Activated naive CD8-positive, alpha-beta T cell treated with anti-CD3 and anti-CD28 coated beads, Interleukin-2, amount 50 U/mL, for 16 hours (primary cell): ENCODE data around the gene BCAS1.
"Not testable (repeated sequence)": the region's sequence is repeated elsewhere in the genome, so short reads cannot be mapped to it uniquely, and the experiment has no call there.

Experiments used
- DNase-seq: peaks from one replicate; pipeline ENCODE4 v3.0.0-alpha.2; 2020; ENCODE audit warnings: low read depth, low spot score

The BCAS1 gene

DNA sequence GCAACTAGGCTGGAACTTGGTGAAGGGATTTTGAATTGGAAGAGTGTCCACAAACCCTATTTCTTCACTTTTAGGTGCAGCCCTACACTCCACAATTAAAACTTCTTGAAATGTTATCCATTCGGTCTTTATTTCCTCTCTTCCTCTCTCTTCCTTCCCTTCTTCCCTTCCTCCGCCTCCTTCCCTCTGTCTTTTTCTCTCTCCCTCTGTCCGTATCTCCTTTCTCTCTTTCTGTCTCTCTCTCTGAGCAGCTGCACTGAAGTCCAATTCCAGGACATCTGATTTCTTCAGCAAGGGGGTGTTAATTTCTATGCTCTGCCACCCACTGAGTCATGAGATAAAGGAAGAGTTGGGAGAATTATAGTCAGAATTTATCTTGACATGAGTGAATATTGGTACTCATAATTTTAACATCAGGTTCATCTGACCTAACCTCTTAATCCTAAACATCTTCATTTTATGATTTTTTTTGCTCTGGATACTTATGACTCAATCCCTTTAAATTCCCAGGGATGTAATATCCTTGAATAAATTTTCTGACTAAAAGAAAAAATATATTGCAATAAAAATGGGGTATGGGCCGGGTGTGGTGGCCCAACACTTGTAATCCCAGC, 84.2 kb downstream of the BCAS1 start:
- no peak for DNase-seq

DNA sequence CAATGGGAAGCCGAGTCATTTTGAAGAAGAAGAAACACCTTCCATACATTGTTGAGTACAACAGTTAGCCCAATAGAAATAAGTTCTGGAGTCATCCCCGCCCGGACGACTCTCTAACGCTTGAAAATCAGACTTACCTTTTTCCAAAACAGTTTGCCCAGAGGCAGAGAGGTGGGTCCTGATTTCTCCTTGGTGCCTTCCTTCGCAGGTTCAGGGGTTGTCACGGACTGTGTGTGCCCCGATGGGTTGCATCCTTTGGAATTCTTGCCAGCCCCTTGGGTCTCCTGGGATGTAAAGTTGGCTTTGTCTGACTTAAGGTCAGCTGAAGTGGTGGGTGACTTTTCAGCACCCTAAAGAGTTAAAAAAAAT, 85.3 kb downstream of the BCAS1 start:
- DNase-seq, result no peak

GRCh38 chr20:53984356-53985149, 85.8 kb downstream of the BCAS1 start:
- no peak for DNase-seq

GRCh38 chr20:53983401-53983800, 87.0 kb downstream of the BCAS1 start:
- DNase-seq, result no peak

DNA sequence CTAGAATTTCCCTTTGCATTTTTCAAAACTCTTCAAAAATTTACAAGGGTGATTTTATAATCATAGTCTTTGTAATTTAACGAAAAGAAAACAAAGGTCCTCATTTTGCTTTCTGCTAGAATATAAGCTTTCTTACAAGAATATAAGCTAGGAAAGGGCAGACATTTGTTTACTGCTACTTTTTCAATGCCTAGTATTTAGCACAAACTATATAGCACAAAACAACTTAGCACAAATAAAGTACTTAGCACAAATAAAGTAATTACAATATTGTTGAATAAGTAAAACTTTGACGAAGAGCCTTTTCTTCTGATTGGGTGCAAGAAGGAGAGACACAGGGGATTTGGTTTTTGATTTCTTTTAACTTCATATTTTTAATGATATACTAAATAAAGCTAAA, 87.8 kb downstream of the BCAS1 start:
- no peak for DNase-seq

DNA sequence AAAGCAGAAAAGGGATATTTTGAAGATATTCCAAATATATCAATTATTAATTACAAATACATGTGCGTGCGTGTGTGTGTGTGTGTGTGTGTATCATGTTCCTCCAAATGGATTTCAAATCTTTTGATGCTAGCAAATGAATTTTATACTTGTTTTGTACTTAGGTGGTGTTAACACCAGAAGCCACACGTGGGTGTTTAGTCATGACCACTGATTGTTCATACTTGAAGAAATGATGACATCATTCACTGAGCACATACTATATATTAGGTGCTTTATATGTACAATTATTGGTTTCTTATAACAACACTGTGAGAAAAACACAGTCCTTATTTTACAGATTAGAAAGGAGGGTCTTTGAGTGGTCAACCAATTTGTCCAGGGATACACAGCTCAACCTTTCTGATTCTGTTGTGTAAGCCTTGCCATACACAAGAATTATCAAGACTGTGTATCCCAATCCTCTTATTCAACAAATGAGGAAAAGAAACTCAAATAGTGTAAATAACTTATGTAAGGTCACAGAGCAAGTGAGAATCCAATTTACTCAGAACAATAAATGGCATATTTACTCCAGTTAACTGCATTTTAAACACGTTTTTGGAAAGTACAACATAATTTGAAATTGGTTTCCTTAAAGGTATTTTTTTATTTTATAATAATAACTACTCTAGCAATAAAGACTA, 88.5 kb downstream of the BCAS1 start:
- DNase-seq, result no peak

DNA sequence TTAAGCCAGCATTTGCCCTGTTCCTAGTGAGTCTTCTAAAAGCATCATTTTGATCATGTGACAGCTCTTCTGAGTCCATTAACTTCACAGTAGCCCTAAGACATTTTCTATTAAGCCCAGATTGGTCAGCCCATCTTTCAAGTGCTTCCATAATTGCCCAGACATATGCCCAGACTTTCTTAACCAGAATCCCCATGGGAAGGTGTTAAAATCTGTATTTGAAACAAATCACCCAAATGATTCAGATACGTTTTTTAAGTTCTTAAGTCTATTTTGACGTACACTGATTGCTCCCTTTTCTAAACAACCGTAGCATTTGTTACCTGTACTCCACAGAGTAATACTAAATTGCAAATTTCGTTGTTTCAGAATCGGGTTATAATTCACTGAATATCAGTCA, 89.3 kb downstream of the BCAS1 start:
- no peak for DNase-seq

GRCh38 chr20:53980031-53980465, 90.3 kb downstream of the BCAS1 start:
- no peak for DNase-seq

- no peak for DNase-seq
These were observed 91.9 kb downstream of the BCAS1 start for GRCh38 chr20:53978497-53978896.

DNA sequence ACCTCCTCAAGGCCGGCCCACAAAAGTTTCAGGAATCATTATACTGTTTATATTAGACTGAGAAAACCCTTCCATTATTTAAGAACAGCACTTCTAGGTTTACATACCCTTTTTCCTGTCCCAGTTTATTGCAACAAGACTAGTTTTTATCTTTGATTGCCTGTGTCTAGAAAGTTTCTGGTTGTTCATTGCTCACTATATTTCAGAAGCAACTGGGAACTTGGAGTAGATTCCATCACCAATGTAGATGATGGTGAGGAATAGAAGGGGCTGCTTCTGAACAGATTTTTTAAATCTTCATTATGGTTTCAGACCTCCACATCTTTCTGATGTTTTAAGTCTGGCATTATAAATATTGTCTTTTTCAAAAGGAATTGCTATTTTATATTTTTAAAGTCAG, 93.0 kb downstream of the BCAS1 start:
- no peak for DNase-seq

DNA sequence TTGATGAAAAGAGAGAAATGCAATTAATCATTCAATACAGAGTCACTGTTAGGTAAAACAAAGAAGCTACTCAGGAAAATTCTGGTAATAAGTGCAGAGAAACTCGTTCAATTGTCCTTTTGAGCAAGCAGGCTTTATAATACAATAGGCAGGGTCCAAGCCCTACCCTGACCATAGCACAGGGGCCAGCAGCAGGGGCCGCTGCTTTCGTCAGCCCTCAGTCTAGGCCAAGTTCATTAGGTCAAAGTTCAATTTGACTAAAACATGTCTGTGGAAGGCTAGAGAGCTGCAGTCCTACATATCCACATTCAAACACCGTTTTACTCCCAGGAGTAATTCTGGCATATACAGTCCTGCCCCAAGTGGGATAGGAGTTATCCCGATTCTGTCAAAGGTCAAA, 94.6 kb downstream of the BCAS1 start:
- DNase-seq, result no peak

DNA sequence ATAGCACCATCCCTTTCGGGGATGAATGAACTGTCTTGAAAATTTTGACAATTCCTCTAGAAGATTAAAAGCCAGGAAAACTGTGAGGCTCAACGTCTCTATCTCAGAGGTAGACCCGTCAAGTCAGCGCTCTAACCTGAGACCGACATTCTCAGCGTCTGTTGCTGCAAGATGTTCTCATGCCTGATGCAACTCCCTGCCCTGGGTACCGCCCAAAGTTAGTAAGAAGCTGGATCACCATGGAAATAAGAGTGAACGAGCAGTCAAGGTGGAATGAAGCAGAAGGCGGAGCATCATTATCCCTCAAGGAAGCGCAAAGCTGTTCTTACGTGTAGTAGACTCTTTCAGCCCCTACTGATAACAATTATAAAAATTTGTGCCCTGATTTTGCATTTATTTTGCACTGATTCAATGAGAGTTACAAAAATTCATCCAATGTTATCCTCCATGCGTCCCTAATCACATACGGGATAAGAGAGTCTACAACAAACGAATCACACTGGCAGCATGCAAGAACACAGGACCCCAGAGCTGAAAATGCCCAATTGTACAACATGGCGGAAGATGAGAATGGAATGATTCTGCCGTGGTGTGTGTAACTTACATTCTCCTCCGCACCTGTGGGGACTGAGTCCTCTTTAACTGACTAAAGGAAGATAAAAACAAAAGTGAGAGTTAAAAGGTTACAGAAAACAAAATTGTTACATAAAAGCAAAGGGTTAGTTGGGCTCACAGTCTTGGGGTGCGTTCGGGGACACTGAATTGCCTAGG, 95.4 kb downstream of the BCAS1 start:
- no peak for DNase-seq

DNA sequence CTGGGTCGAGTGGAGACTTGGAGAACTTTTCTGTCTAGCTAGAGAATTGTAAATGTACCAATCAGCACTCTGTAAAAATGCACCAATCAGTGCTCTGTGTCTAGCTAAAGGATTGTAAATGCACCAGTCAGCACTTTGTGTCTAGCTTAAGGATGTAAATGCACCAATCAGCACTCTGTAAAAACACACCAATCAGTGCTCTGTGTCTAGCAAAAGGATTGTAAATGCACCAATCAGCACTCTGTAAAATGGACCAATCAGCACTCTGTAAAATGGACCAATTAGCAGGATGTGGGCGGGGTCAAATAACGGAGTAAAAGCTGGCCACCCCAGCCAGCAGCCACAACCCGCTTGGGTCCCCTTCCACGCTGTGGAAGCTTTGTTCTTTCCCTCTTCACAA, 96.5 kb downstream of the BCAS1 start:
- DNase-seq, result not testable (repeated sequence)

DNA sequence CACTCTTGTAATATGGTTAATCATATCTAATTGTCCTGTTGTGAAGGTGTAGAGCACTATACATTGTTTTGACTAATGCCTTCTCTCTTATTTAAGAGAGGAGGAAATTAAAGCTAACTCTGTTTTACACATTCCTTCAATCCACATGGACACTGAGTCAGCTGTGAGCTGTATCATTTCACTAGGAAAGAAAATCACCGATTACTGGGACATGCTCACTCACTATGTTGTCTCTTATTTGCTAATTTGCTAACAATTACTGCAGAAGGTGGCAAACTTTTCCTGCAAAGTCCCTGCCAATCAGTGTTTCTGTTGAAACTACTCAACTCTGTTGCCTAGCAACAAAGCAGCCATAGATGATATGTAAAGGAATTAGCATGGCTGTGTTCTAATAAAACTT, 98.2 kb downstream of the BCAS1 start:
- no peak for DNase-seq

DNA sequence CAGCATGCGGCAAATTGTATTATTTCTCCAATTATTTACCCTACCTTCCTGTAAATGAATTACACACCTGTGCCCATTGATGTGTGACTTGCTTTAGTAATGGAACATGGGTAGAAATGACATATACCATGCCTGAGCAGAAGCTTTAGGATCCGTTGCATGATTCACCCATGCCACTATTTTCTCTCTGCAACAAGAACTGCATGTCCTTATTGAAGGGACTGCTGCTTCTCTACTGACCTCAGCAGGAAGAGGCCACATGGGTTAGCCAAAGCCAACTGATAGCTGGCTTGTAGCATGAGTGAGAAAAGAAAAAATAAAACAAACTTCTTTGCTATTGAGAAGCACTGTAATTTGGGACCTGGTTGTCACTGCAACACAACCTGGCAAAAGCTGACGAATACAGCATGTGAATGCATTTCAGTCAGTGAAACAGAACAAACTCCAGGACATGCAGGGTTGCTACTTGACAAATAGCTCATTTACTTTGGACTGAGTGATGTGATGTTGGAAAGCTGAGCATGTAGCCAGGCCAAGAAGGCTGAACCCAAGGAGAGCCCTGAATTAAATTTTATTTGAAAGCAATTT, 99.2 kb downstream of the BCAS1 start:
- DNase-seq, result no peak

DNA sequence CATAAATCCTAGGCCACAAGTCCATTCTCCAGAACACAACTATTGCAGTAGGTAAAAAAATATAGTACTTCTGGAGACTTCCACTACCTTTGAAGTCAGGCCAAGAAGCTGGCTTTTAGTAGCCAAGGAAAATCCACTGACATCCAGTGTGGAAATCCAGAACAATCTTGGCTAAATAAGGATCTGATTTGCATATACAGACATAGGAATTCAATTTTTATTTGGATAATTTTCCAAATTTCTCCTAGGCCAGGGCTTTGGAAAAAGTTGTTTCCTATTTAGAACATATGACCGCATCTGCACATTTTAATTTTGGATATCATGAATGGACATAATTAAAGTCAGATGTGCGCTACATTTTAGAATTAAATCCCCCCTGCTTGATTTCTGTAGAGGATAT, 100.2 kb downstream of the BCAS1 start:
- DNase-seq, result no peak

- DNase-seq, result no peak
These were observed 102.9 kb downstream of the BCAS1 start for GRCh38 chr20:53967527-53967926.

GRCh38 chr20:53966774-53967398, 103.5 kb downstream of the BCAS1 start:
- no peak for DNase-seq

DNA sequence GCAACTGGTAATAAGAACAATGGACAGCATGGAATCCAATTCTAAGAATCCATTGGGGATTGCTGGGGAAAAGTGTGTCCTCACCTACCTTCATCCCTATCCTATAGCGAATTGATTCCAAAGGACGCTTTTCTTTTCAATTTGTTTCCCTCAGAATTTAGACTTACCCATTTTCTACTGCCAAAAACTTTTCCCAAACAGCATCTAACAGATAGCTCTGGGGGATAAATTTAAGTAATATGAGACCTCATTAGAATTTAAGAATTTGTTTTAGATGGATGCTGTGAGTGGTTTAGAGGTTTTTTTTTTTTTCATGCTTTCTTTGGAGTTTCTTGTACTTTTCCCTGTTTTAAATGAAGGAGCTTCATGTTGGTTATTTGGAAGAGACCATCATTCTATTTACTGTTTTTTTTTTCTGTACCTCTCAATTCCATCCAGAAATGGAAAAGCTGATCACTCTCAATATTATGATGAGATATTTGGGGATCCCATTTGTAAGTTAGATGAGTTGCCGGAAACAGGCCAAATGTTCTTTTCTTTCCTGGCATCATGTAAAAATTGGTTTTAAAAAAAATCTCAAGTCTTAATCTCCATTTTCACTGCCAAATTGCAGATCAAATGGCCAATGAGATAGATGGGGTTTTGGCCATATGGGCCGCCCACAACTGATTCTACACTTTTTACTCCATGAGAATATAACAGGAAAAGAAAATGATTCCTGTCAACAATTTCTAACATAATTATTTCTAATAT, 105.7 kb downstream of the BCAS1 start:
- no peak for DNase-seq

DNA sequence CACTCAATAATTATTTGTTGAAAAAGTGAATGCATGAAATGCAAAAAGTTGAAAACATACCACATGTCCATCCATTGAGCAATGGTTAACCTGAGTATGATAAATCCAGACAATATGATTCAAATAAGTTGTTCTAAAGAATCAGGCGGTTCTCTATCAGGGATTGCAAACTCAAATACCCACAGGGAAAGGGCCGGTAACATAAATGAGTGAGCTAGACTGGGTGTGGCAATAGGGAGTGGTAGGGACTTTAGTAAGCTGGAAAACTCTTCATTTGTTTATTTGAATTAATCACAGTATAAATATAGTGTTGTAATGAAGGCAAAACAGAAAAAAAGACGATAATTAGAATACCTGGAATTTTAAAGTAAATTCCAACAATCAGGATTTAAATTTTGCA, 106.3 kb downstream of the BCAS1 start:
- no peak for DNase-seq

DNA sequence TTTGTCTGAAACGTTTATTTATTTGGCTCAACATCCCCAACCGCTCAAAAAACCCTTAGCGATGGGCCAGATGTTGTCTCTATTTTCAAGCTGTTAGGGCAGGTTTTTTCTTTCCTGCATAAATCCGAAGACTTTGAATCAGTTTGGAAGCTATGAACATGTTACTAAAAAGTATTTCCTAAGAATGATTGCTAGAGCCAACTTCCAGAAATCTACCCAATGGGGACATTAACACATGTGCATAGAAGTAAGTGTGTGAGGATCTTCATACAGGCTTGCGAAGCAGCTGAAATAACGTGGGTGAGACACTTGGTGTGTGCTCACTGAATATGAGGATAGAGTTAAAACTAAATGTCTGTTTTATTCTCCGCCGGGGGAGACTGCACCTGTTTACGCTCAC, 106.8 kb downstream of the BCAS1 start:
- no peak for DNase-seq
